ENCODE results near the gene HOXB13. TPM values are rescaled to one million over a fixed set of nuclear protein-coding genes. Genes with fewer than 3 reads are reported as not detected.

The HOXB13 gene
- total RNA-seq, 1 experiment from 2014 or later, result not detected

- Histone ChIP-seq H3K23me2 (ENCODE audit: insufficient read length, low read depth, low read length, poor library complexity, severe bottlenecking) (no peaks in the 10 kb centered on the region), H3K9ac (ENCODE audit: extremely low read depth, insufficient read length, low read length) (no peak overlapping the region), H4K20me1 (ENCODE audit: control insufficient read depth, insufficient read depth, insufficient read length) (peaks cover 2% of the 10 kb centered on the region), H2BK5ac (ENCODE audit: insufficient read length, low read length) (no peak overlapping the region), H3K18ac (ENCODE audit: insufficient read length, low read depth, low read length) (no peak overlapping the region), H2BK12ac (ENCODE audit: insufficient read length, low read depth, low read length) (no peak overlapping the region), H3K9me3 (ENCODE audit: control insufficient read depth, low read depth, low read length) (no peaks in the 10 kb centered on the region), H2AFZ (ENCODE audit: low read length) (no peak overlapping the region), H3K79me2 (ENCODE audit: insufficient read depth, low read length) (no peaks in the 10 kb centered on the region), H2BK120ac (ENCODE audit: low read depth, low read length, poor library complexity, severe bottlenecking) (no peak overlapping the region), H3K4me1 (ENCODE audit: insufficient read depth, low read length) (no peaks in the 10 kb centered on the region), H3K4me2 (ENCODE audit: insufficient read depth, insufficient read length, low read length) (no peak overlapping the region), H2AK5ac (ENCODE audit: insufficient read length, low read length) (no peak overlapping the region), H4K8ac (replicated peaks; ENCODE audit: insufficient read length, low read depth, low read length) (no peak overlapping the region), H3K27me3 (ENCODE audit: insufficient read depth, low read length) (peaks cover 99% of the 10 kb centered on the region), H3K4ac (ENCODE audit: low read depth, low read length) (no peak overlapping the region), H3K14ac (ENCODE audit: insufficient read depth, low read length) (no peak overlapping the region), H3K56ac (ENCODE audit: insufficient read length, low read depth, low read length) (no peak overlapping the region), H4K5ac (ENCODE audit: insufficient read length, low read depth, low read length) (no peak overlapping the region), H3K27ac (ENCODE audit: insufficient read length, low read depth, low read length) (no peak overlapping the region), H3T11ph (ENCODE audit: low read length) (no peak overlapping the region), H3K79me1 (ENCODE audit: insufficient read depth, low read depth, low read length, poor library complexity, severe bottlenecking) (no peaks in the 10 kb centered on the region), H3K23ac (ENCODE audit: insufficient read length, low read depth, low read length) (no peak overlapping the region), H4K91ac (ENCODE audit: insufficient read length, low read depth, low read length) (no peak overlapping the region), H2BK15ac (ENCODE audit: low read depth, low read length) (no peak overlapping the region), H2BK20ac (ENCODE audit: low read depth, low read length, poor library complexity, severe bottlenecking) (no peak overlapping the region)
- Mint-ChIP-seq H3K4me1 (peaks cover 15 to 17% of the 10 kb centered on the region in 2 experiments), H3K9me3 (peaks cover 0 to 3% of the 10 kb centered on the region in 2 experiments; a peak in 3 of 5 replicates), H3K4me3 (no peak overlapping the region; a peak in 1 of 5 replicates), H3K27me3 (ENCODE audit: low read depth) (peaks cover 100% of the 10 kb centered on the region), H3K27ac (no peak overlapping the region), H3K36me3 (ENCODE audit: insufficient read depth in 1 of 3, low read depth in 3 of 3) (no peaks in the 10 kb centered on the region)
- no peak for TF ChIP-seq CTCF (conservative IDR thresholded peaks at IDR 0.05)
- no peak for DNase-seq
- whole genome bisulfite sequencing (ENCODE audit: extremely low coverage, insufficient read length, low lambda C conversion rate), result no CpG with 5 or more reads among the region's 4 CpGs
Measured at GRCh38 chr17:48737330-48738043, 8.9 kb upstream of the HOXB13 start.
